ENCODE data around the gene ASTN1. TPM values are rescaled to one million over a fixed set of nuclear protein-coding genes. Genes with fewer than 3 reads are reported as not detected.

Gene ASTN1
- total RNA-seq, 4 donors from 2014 or later, result 0.93 to 2.9 (median 2.3) TPM

DNA sequence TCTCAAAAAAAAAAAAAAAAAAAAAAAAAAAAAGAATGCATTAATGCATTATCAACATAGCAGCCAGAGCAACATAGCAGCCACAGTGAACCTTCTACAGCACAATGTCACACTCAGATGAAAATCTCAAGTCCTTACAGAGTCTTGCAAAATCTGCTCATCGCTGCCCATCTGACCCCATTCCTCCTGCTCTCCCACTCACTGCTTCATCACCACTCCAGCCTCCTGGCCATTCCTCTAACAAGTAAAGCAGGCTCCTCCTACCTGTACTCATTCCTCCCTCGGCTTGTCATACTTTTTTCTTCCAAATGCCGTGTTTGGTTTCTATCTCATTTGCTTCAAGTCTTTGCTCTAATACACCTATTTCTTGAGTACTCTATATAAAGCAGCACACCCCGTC, 35.8 kb upstream of the ASTN1 start:
- TF ChIP-seq POLR2AphosphoS5 (IDR thresholded peaks at IDR 0.05), result no peak
- no peak for TF ChIP-seq POLR2A (IDR thresholded peaks at IDR 0.05)
- no peak for TF ChIP-seq EP300 (IDR thresholded peaks at IDR 0.05)
- TF ChIP-seq, protein P1, sequence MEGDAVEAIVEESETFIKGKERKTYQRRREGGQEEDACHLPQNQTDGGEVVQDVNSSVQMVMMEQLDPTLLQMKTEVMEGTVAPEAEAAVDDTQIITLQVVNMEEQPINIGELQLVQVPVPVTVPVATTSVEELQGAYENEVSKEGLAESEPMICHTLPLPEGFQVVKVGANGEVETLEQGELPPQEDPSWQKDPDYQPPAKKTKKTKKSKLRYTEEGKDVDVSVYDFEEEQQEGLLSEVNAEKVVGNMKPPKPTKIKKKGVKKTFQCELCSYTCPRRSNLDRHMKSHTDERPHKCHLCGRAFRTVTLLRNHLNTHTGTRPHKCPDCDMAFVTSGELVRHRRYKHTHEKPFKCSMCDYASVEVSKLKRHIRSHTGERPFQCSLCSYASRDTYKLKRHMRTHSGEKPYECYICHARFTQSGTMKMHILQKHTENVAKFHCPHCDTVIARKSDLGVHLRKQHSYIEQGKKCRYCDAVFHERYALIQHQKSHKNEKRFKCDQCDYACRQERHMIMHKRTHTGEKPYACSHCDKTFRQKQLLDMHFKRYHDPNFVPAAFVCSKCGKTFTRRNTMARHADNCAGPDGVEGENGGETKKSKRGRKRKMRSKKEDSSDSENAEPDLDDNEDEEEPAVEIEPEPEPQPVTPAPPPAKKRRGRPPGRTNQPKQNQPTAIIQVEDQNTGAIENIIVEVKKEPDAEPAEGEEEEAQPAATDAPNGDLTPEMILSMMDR (IDR thresholded peaks at IDR 0.05), result no peak
- ATAC-seq, result no peak

DNA sequence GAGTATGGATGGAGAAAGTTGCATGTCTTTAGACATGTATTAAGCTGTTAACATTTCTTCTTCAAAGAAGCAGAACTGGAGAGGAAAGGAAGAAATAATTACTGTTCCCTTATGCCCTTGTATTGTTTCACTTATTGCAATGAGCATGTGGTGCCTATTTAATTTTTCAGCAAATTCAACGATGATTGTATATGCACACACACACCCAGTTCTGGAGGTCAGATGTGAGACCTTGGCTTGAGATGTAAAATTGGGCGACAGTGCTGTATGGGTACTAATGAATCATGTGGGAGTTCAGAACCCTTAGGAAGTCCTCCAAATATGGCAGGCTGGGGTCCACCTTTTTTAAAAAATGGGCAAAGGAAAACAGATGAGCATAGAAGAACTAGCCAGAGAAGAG, 33.7 kb upstream of the ASTN1 start:
- no peaks in the 10 kb centered on the region for H3K36me3 ChIP-seq
- TF ChIP-seq EP300 (IDR thresholded peaks at IDR 0.05) (no peak), POLR2AphosphoS5 (IDR thresholded peaks at IDR 0.05) (no peak), POLR2A (IDR thresholded peaks at IDR 0.05) (no peak)
- TF ChIP-seq, protein P1 (IDR thresholded peaks at IDR 0.05), result no peak
- ATAC-seq, result no peak
- no peak overlapping the region for H3K4me3 ChIP-seq
- H3K4me1 ChIP-seq, result no peaks in the 10 kb centered on the region
- no peak overlapping the region for H3K27ac ChIP-seq
- H3K9me3 ChIP-seq, result no peaks in the 10 kb centered on the region
- 92% methylated on average over 2 of the region's 2 CpGs; no CpG with 5 or more reads in 1 of the 2 donors for WGBS, 2 donors (ENCODE audit: low coverage in 1 of 2)
- H3K27me3 ChIP-seq, result no peaks in the 10 kb centered on the region

More for the DNA sequence above, 35.8 kb upstream of the ASTN1 start:
- Histone ChIP-seq H3K36me3 (no peaks in the 10 kb centered on the region), H3K4me1 (no peaks in the 10 kb centered on the region), H3K27me3 (no peaks in the 10 kb centered on the region), H3K9me3 (no peaks in the 10 kb centered on the region), H3K4me3 (no peak overlapping the region), H3K27ac (no peak overlapping the region)
- 64 to 66% methylated on average over 2 to 4 of the region's 4 CpGs for whole genome bisulfite sequencing, 2 donors (ENCODE audit: low coverage in 1 of 2)

DNA sequence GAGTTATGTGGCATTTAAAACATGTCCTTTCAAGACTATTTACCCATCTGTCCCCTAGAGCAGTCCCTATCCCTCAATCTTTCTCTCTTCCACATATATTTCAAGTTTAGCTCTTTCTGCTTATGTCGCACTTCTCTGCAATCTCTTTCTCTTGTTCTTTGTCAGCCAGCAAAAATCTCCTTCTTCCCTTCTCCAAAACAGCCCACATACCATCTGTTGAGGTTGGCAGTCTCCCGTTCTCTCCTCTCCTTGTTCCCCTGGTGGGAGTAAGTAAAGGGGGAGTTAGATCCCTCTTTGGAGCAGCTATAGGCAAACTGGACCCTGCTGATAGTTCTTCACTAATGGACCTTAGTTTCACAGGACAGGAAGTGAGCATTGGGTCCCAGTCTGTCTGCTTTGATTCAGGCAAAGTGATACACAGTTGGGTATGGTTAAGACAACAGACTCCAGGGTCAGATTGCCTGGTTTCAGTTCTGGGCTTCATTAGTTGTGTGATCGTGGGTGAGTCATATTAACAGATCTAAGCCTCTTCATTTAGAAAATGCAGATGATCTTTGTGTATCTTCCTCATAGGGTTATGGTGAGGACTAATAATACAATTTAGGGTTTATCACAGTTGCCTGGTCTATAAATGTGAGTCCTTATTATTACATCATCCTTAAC, 25.9 kb upstream of the ASTN1 start:
- TF ChIP-seq, protein P1 (IDR thresholded peaks at IDR 0.05), result no peak
- TF ChIP-seq POLR2A (IDR thresholded peaks at IDR 0.05) (no peak), POLR2AphosphoS5 (IDR thresholded peaks at IDR 0.05) (no peak), EP300 (IDR thresholded peaks at IDR 0.05) (no peak)
- no peaks in the 10 kb centered on the region for H3K36me3 ChIP-seq
- H3K27me3 ChIP-seq, result no peaks in the 10 kb centered on the region
- no peak overlapping the region for H3K27ac ChIP-seq
- no peak overlapping the region for H3K4me3 ChIP-seq
- H3K9me3 ChIP-seq, result no peaks in the 10 kb centered on the region
- ATAC-seq, result no peak
- H3K4me1 ChIP-seq, result no peaks in the 10 kb centered on the region
- WGBS, 2 donors (ENCODE audit: low coverage in 1 of 2), result 58 to 83% methylated on average over 1 to 2 of the region's 3 CpGs

DNA sequence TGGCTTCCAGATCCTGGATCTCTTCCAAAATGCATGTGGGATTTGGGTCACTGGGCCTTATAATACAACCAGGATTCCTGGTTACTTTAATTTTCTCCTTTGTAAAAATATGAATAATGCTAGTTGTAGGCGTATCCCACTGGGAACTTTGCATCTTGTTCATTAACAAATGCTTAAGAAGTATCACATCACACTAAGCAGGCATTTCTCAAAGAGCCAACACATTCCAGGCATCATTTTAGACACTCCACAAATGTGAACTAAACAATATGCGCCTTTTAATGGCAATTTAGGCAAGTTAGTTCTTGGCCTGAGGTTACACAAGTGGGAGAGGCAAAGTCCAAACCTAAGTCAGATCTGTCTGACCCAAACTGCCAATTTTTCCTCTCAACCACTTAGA, 22.1 kb upstream of the ASTN1 start:
- H3K36me3 ChIP-seq, result no peaks in the 10 kb centered on the region
- no peaks in the 10 kb centered on the region for H3K9me3 ChIP-seq
- TF ChIP-seq POLR2AphosphoS5 (IDR thresholded peaks at IDR 0.05) (no peak), EP300 (IDR thresholded peaks at IDR 0.05) (no peak), POLR2A (IDR thresholded peaks at IDR 0.05) (no peak)
- TF ChIP-seq, protein P1 (IDR thresholded peaks at IDR 0.05), result no peak
- no peak for ATAC-seq
- WGBS, 2 donors (ENCODE audit: low coverage in 1 of 2), result 89 to 100% methylated on average over 2 of the region's 2 CpGs
- H3K27me3 ChIP-seq, result no peaks in the 10 kb centered on the region
- no peak overlapping the region for H3K4me3 ChIP-seq
- no peak overlapping the region for H3K27ac ChIP-seq
- peaks cover 0 to 4% (median 0%) of the 10 kb centered on the region in 3 donors for H3K4me1 ChIP-seq

DNA sequence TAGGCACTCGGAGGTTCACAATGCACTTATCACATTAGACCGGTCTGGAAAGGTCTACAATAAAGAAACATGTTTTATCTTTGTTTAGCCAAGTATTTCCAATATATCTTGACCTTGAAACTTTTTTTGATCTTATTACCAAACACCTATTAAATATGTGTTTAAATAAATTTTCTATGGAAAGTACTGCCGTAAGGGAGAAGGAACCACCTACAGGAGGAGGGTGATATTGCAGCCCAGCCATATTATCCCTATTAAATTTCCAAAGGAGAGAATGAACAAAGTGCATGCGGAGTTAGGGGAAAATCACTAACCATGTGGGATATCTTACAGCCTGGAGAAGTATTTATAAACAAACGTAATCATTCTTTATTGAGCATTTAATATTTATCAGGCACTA, 20.7 kb upstream of the ASTN1 start:
- H3K27ac ChIP-seq, result no peak overlapping the region
- no peak overlapping the region for H3K4me3 ChIP-seq
- H3K27me3 ChIP-seq, result peaks cover 6% of the 10 kb centered on the region
- ATAC-seq, result no peak
- no peaks in the 10 kb centered on the region for H3K36me3 ChIP-seq
- TF ChIP-seq, protein P1 (IDR thresholded peaks at IDR 0.05), result peak; percentile 19 to 38 (median 30)
- TF ChIP-seq POLR2A (IDR thresholded peaks at IDR 0.05) (no peak), POLR2AphosphoS5 (IDR thresholded peaks at IDR 0.05) (no peak), EP300 (IDR thresholded peaks at IDR 0.05) (no peak)
- peaks cover 0 to 9% (median 0%) of the 10 kb centered on the region in 3 donors for H3K4me1 ChIP-seq
- 70 to 88% methylated on average over 5 of the region's 5 CpGs for WGBS, 2 donors (ENCODE audit: low coverage in 1 of 2)
- no peaks in the 10 kb centered on the region for H3K9me3 ChIP-seq

Measured in gastroesophageal sphincter (tissue), 4 donors.